ENCODE results near the gene MYH7B. TPM values are rescaled to one million over a fixed set of nuclear protein-coding genes. Genes with fewer than 3 reads are reported as not detected.

MYH7B gene
- polyA plus RNA-seq, 4 donors = 0.52 to 2.2 (median 0.89) TPM; not detected in 1

GRCh38 chr20:34982270-34983088 lies 26.8 kb downstream of the MYH7B start:
- Histone ChIP-seq H3K4me1 (ENCODE audit: control insufficient read depth in 3 of 3, insufficient read depth in 2 of 3, low read depth in 1 of 3, low read length in 2 of 3) (peaks cover 0 to 15% (median 2%) of the 10 kb centered on the region in 3 donors), H3K36me3 (ENCODE audit: control insufficient read depth in 3 of 3, insufficient read depth in 2 of 3, low read depth in 1 of 3, low read length in 3 of 3) (no peaks in the 10 kb centered on the region), H3K9me3 (ENCODE audit: control insufficient read depth in 2 of 2, insufficient read depth in 1 of 2, low read depth in 1 of 2, low read length in 1 of 2) (no peaks in the 10 kb centered on the region), H3K27ac (ENCODE audit: low read depth in 1 of 3, low read length in 2 of 3) (no peak overlapping the region), H3K4me3 (ENCODE audit: low read depth in 1 of 3, low read length in 3 of 3) (no peak overlapping the region), H3K27me3 (ENCODE audit: control insufficient read depth in 3 of 3, insufficient read depth in 3 of 3, low read length in 3 of 3) (peaks cover 0 to 53% (median 3%) of the 10 kb centered on the region in 3 donors)
- 83 to 87% (median 84%) methylated on average over 21 of the region's 21 CpGs for WGBS, 3 donors
- FAIRE-seq (no peak), DNase-seq (no peak)

DNA sequence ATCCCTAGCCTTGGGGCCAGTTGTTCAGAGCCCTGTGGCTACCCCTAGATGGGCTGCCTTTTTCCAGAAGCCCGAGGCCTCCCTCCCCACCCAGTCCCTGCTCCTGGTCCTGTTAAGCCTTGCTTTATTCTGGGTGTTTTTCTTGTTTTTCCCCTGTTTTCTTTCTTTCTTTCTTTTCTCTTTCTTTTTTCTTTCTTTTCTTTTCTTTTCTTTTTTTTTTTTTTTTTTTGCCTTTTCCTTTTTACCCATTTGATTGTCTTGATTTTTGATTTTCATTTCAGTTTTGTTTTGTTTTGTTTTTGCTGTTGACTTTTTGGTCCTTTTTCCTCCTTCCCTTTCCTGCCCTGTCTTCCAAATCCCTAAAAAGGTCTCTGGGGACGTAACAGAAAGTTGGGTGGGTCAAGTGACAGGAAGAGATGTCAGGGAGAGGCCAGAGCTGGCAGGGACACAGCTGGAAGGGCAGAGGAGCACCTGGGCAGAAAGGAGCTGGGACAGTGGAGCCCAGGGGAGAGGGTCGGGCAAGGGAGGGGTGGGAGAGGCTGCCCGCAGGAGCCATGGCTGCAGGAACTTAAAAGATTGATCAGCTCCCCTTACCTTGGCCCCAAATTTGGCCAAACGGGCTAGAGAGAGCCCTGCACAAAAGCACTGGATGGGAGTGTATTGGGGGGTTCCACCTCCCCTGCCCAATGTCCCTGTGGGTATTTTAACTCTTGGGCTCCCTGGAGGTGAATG lies 27.6 kb downstream of the MYH7B start:
- FAIRE-seq (no peak), DNase-seq (no peak)
- H3K36me3 ChIP-seq (ENCODE audit: control insufficient read depth in 3 of 3, insufficient read depth in 2 of 3, low read depth in 1 of 3, low read length in 3 of 3) = no peaks in the 10 kb centered on the region
- no peaks in the 10 kb centered on the region for H3K9me3 ChIP-seq (ENCODE audit: control insufficient read depth in 2 of 2, insufficient read depth in 1 of 2, low read depth in 1 of 2, low read length in 1 of 2)
- H3K4me3 ChIP-seq (ENCODE audit: low read depth in 1 of 3, low read length in 3 of 3) = no peak overlapping the region
- WGBS, 3 donors = 34 to 39% (median 34%) methylated on average over 5 of the region's 5 CpGs
- H3K27me3 ChIP-seq (ENCODE audit: control insufficient read depth in 3 of 3, insufficient read depth in 3 of 3, low read length in 3 of 3) = peaks cover 0 to 48% (median 3%) of the 10 kb centered on the region in 3 donors
- H3K27ac ChIP-seq (ENCODE audit: low read depth in 1 of 3, low read length in 2 of 3) = peak overlapping the region in 1 of 3 donors; percentile 25
- H3K4me1 ChIP-seq (ENCODE audit: control insufficient read depth in 3 of 3, insufficient read depth in 2 of 3, low read depth in 1 of 3, low read length in 2 of 3) = peaks cover 0 to 15% (median 2%) of the 10 kb centered on the region in 3 donors

GRCh38 chr20:34983995-34984735 lies 28.5 kb downstream of the MYH7B start:
- H3K36me3 ChIP-seq (ENCODE audit: control insufficient read depth in 3 of 3, insufficient read depth in 2 of 3, low read depth in 1 of 3, low read length in 3 of 3) = peaks cover 0 to under 1% (median 0%) of the 10 kb centered on the region in 3 donors
- WGBS, 3 donors = 12 to 26% (median 22%) methylated on average over 12 to 14 of the region's 14 CpGs

GRCh38 chr20:34984756-34985261 lies 29.1 kb downstream of the MYH7B start:
- no peaks in the 10 kb centered on the region for H3K9me3 ChIP-seq (ENCODE audit: control insufficient read depth in 2 of 2, insufficient read depth in 1 of 2, low read depth in 1 of 2, low read length in 1 of 2)
- no peak for DNase-seq
- FAIRE-seq = no peak
- H3K27me3 ChIP-seq (ENCODE audit: control insufficient read depth in 3 of 3, insufficient read depth in 3 of 3, low read length in 3 of 3) = peaks cover 0 to 42% (median 3%) of the 10 kb centered on the region in 3 donors
- H3K4me3 ChIP-seq (ENCODE audit: low read depth in 1 of 3, low read length in 3 of 3) = no peak overlapping the region
- 77 to 84% (median 78%) methylated on average over 17 to 18 of the region's 18 CpGs for WGBS, 3 donors
- H3K27ac ChIP-seq (ENCODE audit: low read depth in 1 of 3, low read length in 2 of 3) = no peak overlapping the region
- peaks cover 0 to 4% (median 0%) of the 10 kb centered on the region in 3 donors for H3K36me3 ChIP-seq (ENCODE audit: control insufficient read depth in 3 of 3, insufficient read depth in 2 of 3, low read depth in 1 of 3, low read length in 3 of 3)
- H3K4me1 ChIP-seq (ENCODE audit: control insufficient read depth in 3 of 3, insufficient read depth in 2 of 3, low read depth in 1 of 3, low read length in 2 of 3) = peaks cover 0 to 15% (median 2%) of the 10 kb centered on the region in 3 donors

More at GRCh38 chr20:34983995-34984735, 28.5 kb downstream of the MYH7B start:
- Histone ChIP-seq H3K27me3 (ENCODE audit: control insufficient read depth in 3 of 3, insufficient read depth in 3 of 3, low read length in 3 of 3) (peaks cover 0 to 42% (median 3%) of the 10 kb centered on the region in 3 donors), H3K4me1 (ENCODE audit: control insufficient read depth in 3 of 3, insufficient read depth in 2 of 3, low read depth in 1 of 3, low read length in 2 of 3) (peaks cover 0 to 15% (median 2%) of the 10 kb centered on the region in 3 donors), H3K27ac (ENCODE audit: low read depth in 1 of 3, low read length in 2 of 3) (peak overlapping the region in 1 of 3 donors; percentile 25), H3K9me3 (ENCODE audit: control insufficient read depth in 2 of 2, insufficient read depth in 1 of 2, low read depth in 1 of 2, low read length in 1 of 2) (no peaks in the 10 kb centered on the region), H3K4me3 (ENCODE audit: low read depth in 1 of 3, low read length in 3 of 3) (no peak overlapping the region)
- DNase-seq (peak in 1 of 2 donors; percentile 79), FAIRE-seq (no peak)

DNA sequence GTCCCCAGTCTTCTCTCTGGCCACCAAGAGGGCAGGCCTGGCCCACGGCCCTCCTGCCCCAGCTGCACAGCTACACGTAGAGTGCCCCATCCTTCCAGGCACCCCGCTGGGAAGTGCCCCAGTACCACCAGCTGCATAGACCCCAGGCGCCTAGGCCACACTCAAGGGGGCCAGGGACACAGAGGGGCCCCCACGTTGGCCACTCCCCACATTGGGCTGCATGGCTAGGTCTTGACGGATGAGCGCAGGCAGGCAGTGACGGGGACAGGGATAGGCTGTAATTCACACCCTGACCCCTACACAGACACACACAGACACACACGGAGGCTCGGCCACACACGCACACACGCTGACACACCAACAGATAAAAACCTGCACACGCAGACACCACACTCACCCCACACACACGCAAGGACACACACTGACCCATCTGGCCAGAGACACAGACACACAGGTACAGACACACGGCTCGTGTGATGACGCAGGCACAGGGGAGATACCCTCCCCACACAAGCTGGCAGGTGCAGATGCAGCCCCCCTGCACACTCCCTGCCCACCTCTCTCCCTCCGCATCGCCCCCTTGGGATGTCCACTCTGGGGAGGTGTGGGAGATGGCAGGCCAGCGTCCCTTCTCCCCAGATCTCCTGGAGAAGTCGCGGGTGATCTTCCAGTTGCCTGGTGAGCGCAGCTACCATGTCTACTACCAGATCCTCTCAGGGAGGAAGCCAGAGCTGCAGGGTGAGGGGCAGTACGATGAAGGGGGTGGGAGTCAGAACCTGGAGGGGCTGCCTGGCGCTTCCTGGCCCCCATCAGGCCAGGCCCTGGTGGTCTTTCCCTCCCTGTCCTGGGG lies 30.0 kb downstream of the MYH7B start:
- FAIRE-seq = no peak
- Histone ChIP-seq H3K4me1 (ENCODE audit: control insufficient read depth in 3 of 3, insufficient read depth in 2 of 3, low read depth in 1 of 3, low read length in 2 of 3) (peaks cover 0 to 13% (median 0%) of the 10 kb centered on the region in 3 donors), H3K9me3 (ENCODE audit: control insufficient read depth in 2 of 2, insufficient read depth in 1 of 2, low read depth in 1 of 2, low read length in 1 of 2) (no peaks in the 10 kb centered on the region), H3K27me3 (ENCODE audit: control insufficient read depth in 3 of 3, insufficient read depth in 3 of 3, low read length in 3 of 3) (peaks cover 0 to 42% (median 3%) of the 10 kb centered on the region in 3 donors), H3K36me3 (ENCODE audit: control insufficient read depth in 3 of 3, insufficient read depth in 2 of 3, low read depth in 1 of 3, low read length in 3 of 3) (peaks cover 0 to 4% (median 0%) of the 10 kb centered on the region in 3 donors), H3K27ac (ENCODE audit: low read depth in 1 of 3, low read length in 2 of 3) (no peak overlapping the region), H3K4me3 (ENCODE audit: low read depth in 1 of 3, low read length in 3 of 3) (no peak overlapping the region)
- WGBS, 3 donors = 78 to 88% (median 85%) methylated on average over 24 to 25 of the region's 25 CpGs
- no peak for DNase-seq

GRCh38 chr20:34986311-34987287 lies 30.9 kb downstream of the MYH7B start:
- peaks cover 0 to 10% (median 2%) of the 10 kb centered on the region in 3 donors for H3K36me3 ChIP-seq (ENCODE audit: control insufficient read depth in 3 of 3, insufficient read depth in 2 of 3, low read depth in 1 of 3, low read length in 3 of 3)
- 67 to 78% (median 76%) methylated on average over 23 to 24 of the region's 24 CpGs for WGBS, 3 donors
- DNase-seq (no peak), FAIRE-seq (no peak)
- peaks cover 0 to 8% (median 0%) of the 10 kb centered on the region in 3 donors for H3K4me1 ChIP-seq (ENCODE audit: control insufficient read depth in 3 of 3, insufficient read depth in 2 of 3, low read depth in 1 of 3, low read length in 2 of 3)
- peaks cover 0 to 42% (median 3%) of the 10 kb centered on the region in 3 donors for H3K27me3 ChIP-seq (ENCODE audit: control insufficient read depth in 3 of 3, insufficient read depth in 3 of 3, low read length in 3 of 3)
- H3K4me3 ChIP-seq (ENCODE audit: low read depth in 1 of 3, low read length in 3 of 3) = no peak overlapping the region
- H3K9me3 ChIP-seq (ENCODE audit: control insufficient read depth in 2 of 2, insufficient read depth in 1 of 2, low read depth in 1 of 2, low read length in 1 of 2) = no peaks in the 10 kb centered on the region
- H3K27ac ChIP-seq (ENCODE audit: low read depth in 1 of 3, low read length in 2 of 3) = no peak overlapping the region
